ENCODE results near the gene TTLL11.
"Not testable (repeated sequence)": the region's sequence is repeated elsewhere in the genome, so short reads cannot be mapped to it uniquely, and the experiment has no call there.

The TTLL11 gene

DNA sequence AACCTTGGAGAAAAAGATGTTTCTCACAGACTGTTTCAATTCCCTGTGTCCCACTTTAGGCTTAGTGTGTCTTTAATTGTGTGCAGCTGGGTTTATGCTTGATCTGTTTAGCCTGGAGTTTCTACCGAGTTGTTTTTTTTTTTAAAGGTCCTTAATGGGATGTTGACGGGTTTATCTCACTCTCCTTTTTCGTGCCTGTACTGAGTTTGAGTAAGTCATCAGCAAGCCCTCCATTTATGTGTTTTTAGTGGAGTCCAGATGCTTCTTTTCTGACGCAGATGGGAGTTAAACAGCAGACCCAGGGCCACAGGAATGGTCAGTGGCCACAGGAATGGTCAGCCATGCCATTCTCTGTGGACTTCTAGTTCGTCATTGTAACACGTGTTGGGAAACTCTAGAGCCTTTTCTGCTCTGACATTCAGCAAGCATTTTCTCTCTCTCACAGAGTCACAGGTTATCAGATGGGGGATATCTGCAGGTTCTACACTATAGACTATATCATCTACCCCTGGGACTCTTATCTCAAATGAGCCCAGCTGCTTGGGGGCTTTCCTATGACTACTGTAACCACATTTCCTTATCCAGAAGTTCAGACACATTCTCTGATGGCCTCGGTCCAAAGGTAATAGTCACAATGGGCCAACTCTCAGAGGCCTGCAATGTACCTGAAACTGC is 190.5 kb downstream of the TTLL11 start:
- DNase-seq (ENCODE audit: low read depth), result no peak

DNA sequence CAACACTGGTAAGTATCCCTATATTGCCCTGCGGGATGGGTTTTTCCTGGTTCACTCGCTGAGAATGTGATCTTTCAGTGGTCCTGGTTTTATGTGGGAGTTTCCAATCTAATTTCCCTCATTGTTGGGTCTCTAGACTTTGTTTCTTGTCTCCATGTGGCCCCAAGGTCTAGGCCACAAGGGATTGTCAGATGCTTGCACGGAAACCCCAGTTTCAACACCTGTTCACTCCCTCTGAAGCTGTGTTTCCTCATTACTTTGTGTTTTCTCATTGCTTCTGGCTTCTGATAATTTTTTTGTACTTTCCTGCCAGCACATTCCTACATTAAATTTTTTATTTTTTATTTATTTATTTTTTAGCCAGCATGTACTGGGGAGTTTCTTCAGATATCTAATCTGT is 191.5 kb downstream of the TTLL11 start:
- no peak for DNase-seq (ENCODE audit: low read depth)

DNA sequence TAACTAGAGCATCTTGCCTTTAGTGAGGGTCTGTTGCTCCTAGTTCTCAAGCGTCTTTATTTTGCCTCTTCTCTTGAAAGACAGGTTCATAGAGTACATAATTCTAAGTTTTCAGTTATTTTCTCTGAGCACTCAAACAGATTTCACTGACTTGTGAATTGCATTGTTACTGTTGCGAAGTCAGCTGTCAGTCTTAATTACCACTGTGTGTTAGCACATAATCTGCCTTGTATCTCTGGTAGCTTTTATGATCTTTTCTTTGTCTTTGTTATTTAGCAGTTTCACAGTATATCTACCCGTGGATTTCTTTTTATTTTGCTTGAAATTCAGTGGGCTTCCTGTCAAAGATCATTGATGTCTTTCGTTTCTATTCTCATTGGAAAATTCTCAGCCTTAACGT is 192.9 kb downstream of the TTLL11 start:
- no peak for DNase-seq (ENCODE audit: low read depth)

DNA sequence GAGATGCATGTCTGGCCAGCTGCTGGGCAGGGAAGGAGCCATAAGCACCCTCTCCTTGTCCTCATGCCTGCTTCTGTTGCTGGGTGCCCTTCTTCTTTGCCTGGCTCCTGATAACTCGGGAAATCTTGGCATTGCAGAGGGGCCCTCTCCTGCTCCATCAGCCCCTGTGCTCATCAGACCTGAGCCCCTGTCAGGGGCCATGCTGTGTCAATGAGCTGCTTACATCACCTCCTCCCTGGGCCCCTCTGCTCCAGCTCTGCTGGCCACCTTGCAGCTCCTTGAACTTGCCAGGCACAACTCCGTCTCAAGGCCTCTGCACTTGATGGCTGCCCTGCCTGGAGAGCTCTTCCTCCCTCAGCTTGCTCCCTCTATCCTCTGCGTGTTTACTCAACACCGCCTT is 194.3 kb downstream of the TTLL11 start:
- no peak for DNase-seq (ENCODE audit: low read depth)

DNA sequence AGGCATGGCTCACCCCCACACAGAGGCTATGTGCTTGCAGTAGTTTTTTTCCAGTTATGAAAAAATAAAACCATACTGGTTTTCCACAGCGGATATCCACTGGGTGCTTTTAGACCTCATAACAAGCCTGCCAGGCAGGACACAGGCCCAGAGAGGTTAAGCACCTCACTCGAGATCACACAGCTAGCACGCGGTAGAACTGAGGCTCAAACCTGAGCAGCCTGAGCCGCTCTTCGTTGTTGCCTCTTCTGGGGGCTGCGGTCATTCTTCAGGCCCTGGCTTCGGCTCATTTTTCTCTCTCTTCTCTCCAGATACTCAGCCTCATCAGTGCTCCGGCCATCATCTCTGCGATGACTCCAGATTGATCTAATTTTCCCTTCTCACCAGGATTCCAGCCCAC is 196.0 kb downstream of the TTLL11 start:
- no peak for DNase-seq (ENCODE audit: low read depth)

DNA sequence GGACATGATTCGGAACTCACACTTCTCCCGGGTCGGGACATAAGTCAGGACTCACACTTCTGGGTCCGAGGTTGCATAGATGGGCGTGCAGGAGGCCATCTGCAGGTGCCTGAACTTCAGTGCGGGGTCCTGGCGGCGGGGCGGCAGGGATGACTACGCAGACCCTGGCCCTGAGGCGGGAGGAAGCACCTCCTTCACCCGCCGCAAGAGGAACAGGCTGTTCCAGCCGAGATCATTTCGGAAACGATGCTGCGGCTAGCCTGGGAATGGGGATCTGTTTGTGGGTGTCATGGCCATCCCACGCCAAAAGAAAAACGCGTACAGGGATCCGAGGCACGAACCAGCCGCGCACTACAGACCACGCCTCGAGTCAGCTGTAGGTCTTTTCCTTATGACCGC is 196.6 kb downstream of the TTLL11 start:
- DNase-seq (ENCODE audit: low read depth), result no peak

DNA sequence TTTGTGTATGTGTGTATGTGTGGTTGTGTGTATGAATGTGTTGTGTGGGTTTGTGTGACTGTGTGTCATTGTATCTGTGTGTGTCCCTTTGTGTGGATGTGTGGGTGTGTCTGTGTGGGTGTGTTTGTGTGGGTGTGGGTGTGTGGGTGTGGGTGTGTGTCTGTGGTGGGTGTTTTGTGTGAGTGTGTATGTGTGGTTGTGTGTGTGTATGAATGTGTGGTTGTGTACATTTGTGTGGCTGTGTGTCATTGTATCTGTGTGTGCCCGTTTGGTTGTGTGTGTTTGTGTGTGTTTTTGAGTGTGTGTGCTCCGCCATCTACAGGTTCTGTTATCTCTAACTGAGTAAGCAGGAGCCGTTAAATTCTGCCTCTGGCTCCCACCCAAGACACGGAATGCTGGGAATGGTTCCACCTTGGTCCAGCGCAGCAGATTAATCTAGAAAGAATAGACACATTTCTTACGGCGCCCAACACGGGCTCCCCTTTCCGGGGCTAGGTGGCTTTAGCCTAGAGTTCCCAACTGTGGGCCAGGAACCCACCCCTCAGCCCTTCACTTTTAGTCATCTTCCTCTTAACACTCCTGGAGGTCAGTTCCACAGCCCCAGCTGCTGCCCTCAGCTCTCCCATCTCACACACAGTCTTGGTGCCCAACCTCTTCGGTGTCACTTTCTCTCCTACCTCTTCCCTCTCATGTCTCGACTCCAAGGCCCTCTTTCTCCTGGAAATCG is 197.1 kb downstream of the TTLL11 start:
- no peak for DNase-seq (ENCODE audit: low read depth)

DNA sequence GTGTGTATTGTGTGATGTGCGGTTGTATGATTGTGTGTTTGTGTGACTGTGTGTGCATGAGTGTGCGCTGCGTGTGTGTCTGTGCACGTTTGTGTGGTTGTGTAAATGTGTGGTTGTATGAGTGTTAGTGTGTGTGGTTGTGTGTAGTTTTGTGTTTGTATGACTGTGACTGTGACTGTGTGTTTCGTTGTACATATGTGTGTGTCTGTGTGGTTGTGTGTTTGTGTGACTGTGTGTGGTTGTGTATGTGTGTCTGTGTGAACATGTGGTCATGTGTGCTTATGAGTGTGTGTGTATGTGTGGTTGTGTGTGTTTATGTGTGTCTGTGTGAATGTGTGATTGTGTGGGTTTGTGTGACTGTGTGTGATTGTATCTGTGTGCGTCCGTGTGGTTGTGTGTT is 197.8 kb downstream of the TTLL11 start:
- no peak for DNase-seq (ENCODE audit: low read depth)

DNA sequence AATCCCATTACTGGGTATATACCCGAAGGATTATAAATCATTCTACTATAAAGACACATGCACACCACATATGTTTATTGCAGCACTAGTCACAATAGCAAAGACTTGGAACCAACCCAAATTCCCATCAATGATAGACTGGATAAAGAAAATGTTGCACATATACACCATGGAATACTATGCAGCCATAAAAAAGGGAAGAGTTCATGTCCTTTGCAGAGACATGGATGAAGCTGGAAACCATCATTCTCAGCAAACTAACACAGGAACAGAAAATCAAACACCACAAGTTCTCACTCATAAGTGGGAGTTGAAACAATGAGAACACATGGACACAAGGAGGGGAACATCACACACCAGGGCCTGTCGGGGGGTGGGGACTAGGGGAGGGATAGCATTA is 198.7 kb downstream of the TTLL11 start:
- not testable (repeated sequence) for DNase-seq (ENCODE audit: low read depth)

DNA sequence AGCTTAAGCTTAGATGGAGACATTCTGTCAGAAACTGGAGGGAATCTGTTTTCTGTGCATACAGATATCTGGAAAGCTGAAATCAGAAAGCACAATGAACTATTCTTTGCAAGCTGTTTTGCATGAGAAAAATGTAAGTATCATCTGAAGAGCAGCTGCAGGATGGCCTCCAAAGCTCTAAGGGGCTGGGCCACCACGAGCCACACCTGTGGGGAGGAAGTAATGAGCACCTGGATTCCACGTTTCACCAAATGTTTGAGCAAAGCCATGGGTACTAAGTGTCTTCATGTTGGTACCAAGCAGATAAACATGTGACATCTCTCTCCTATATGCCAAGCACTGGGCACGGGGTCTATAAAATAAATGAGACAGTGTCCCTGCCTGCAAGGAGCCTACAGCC is 199.3 kb downstream of the TTLL11 start:
- DNase-seq (ENCODE audit: low read depth), result no peak

DNA sequence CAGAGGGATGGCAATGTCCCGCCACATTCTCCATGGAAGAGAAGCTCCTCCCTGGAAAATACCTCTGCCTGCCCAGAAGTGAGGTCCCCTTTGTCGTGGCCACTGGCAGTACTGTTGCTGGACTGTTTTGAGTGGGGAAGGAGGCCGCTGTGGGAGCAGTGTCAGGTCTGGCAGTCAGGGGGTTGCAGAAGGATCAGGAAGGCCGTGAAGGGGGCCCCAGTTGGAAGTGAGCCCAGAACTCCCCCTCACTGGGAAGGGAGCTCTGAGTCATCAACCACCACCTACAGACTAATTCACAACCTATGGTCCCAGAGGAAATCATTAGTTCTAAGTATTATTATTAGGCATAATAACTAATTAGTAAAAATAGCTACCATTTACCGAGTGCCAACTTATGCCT is 200.4 kb downstream of the TTLL11 start:
- DNase-seq (ENCODE audit: low read depth), result no peak

DNA sequence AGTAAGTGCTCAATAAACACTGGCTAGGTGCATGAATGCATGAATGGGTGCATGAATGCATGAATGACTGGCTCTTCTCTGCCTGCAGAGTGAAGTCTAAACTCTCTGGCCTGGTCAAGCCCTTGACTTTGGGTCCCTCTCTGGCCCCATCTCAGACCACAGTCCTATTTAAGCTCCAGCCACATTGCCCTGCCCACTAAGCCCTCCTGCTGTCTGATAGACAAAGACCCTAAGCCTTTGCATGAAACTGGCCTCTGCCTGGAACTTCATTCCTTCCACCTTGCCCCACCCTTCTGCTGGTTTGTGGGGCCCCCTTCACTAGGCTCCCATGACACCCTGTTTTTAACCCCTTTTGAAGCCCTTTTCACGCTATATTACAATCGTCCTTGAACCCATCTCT is 202.4 kb downstream of the TTLL11 start:
- DNase-seq (ENCODE audit: low read depth), result no peak

DNA sequence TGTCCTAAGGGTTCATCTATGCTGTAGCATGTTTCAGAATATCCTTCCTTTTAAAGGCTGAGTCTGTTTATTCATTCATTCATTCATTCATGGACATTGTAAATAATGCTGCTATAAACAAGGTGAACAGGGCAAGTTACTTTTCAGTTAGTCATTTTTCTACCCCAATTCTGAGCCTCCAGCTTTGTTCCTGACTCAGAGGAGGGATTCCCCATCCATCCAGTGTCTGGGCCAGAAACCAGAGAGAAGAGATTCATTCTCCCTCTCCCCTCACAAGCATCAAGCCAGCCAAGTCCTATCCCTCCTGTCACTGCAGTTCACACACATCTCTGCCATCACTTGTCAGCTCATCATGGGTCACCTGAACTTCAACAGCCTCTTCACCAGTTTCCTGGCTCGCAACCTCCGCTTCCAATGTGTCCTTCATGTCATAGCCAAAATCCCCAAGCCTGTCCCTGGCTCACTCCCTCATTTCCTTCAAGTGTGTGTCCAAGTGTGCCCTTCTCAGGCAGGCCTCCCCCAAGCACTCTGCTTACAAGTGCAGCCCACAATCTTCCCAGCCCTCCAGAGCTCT is 203.0 kb downstream of the TTLL11 start:
- no peak for DNase-seq (ENCODE audit: low read depth)

DNA sequence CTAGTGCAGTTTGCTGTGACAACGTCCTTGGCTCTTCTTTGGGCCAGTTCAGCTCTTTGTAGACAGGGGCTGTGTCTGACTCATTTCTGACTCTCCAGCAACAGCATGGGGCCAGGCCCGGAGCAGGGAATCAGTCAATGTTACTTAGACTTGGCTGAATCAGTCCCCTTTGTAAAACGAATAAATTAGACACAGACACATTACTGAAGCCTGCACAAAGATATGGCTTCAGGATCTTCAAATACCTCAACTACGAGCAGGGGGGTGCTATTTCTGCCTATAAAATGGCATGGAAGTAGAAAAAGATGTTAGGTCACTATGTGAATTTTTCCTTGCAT is 204.7 kb downstream of the TTLL11 start:
- DNase-seq (ENCODE audit: low read depth), result no peak

DNA sequence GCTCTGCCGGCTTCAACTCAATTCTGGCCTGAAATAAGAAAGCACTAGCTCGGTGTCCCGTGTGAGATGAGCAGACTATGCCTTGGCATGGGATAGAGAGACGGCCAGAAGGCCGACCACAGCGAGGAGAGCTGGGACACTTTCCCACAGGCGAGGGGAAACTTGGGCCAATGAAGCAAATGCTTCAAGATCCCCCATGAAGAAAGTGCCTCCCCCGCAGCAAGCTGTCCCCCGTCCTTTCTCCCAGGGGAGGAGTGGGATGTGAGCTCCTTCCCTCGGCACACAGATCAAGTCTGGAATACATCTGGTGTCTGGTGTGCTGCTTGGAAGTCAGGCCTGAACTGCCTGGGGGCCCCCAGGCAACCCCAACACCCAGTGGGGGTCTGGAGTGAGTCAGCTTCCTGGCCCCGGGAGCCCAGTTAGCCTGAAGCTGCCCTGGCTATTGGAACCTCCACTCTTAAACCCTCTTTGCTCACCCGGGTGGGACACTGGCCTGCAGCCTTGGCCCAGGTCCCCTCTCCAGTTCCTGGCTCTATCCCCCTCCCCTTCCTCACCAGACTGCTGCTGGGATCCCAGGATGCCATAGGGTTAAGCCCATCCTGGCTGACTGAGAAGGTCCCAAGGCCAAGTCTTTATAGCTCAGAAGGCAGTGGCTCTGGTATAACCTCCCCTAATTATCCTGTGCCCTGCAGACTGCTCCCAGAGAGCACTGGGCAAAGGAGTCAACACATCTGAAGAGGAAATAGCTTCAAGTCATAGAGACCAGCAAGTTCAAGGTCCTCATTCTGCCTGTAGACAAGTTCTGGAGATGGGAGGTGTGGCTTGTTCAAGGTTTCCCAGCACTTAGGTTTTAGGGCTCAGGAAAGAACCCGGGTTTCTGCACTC is 205.3 kb downstream of the TTLL11 start:
- DNase-seq (ENCODE audit: low read depth), result no peak

DNA sequence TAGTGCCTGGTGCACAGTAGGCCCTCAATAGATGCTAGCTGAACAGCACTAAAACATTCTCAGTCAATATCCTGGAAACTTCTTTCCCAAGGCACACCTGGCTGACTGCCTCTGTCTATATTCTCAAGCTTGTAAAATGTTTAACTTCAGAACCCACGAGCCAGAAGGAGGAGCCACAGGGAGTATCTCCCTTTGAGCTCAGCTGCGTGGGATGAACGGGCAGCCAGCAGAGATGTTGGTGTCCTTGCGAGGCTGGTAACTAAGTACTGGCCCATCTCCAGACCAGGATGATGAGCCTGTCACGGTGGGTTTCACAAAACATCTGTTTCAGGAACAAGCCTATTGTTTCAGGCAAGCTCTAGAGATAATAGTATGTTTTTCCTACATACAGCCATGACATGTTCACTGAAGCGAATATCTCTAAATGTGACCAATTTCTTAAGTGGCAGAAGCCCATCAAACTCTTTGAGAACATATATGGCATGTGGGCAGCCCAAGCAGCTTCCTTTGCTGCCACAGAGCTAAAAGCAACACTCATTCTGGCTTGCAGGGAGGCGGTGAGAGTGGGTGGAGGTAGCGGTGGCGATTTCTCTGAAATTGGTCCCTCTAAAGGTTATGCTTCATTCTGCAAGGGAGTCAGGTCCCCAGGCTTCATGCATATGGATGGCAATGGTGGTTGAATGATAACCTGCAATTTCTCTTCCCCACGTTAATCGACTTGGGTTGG is 206.2 kb downstream of the TTLL11 start:
- DNase-seq (ENCODE audit: low read depth), result no peak

DNA sequence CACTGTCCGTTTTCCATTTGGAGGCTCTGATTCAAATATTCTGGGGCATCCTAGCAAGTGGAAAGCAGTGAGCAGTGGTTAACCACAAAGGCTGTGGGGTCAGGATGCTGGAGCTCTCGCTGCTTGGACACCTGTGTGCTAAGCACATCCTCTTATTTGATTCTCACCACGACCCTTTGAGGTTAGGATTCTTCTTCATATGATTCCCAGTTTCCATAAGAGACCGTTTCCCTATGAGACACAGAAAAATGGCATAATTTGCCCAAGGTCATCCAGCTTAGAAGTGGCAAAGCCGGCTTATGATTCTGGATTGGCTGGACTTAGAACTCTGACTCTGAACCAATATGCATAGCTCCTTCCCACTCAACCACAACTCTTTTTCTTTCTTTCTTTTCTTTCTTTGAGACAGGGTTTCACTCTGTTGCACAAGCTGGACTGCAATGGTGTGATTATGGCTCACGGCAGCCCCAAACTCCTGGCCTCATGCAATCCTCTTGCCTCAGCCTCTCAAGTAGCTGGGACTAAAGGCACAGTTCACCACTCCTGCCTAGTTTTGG is 207.7 kb downstream of the TTLL11 start:
- no peak for DNase-seq (ENCODE audit: low read depth)

DNA sequence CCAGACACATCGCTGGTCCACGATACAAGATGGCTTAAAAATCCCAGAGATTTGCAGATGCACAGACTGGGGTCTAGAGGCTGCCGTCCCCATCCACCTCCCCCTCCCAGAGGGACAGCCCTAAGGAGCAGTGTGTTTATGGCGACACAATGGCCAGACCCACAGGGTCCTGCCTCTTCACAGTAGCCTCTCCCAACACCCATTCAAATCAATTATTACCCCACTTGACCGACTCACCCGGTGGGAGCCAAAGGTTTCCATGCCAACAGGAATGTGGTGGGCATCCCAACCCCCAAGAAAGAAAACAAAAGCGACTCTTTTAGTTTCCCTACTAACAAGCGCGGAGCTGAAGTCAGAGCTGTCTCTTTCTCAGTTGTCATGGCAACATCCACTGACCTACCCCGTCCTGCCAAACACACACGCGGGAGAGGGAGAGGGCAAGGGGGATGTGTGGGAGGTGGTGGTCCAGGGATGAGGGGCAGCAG is 209.0 kb downstream of the TTLL11 start:
- DNase-seq (ENCODE audit: low read depth), result no peak

DNA sequence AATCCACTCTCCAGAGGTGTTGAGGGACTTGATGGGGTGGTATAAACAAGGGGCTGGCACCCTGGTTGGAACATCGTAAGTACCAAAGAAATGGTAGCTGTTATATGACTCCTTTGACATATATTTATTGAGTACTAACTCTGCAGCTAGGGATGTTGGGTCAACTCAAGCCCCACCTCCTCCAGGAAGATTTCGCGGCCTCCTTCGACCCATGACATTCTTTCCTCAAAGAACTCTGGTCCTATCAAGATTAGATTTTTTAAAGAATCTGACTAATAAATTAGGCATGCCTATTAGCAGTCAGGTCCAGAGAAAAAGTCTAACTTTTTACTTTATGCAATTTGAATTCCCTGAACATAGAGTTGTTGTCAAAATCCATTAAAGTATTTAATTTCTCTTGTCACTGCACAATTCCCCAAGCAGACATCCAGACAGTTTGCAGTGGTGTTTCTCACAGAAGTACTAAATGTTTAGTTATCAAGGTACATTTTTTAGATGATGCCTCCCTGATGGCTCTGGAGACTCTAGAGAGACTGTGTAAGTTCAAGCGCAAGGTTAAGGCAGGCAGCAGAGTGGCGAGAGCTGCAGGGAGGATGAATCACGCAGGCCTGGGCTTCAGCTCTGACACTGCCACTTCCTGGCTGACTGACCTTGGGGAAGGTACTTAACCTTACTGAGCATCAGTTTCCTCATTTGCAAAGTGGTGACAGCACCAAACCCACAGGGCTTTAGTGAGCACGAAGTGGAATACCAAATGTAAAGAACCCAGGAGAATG is 209.6 kb downstream of the TTLL11 start:
- DNase-seq (ENCODE audit: low read depth), result no peak

DNA sequence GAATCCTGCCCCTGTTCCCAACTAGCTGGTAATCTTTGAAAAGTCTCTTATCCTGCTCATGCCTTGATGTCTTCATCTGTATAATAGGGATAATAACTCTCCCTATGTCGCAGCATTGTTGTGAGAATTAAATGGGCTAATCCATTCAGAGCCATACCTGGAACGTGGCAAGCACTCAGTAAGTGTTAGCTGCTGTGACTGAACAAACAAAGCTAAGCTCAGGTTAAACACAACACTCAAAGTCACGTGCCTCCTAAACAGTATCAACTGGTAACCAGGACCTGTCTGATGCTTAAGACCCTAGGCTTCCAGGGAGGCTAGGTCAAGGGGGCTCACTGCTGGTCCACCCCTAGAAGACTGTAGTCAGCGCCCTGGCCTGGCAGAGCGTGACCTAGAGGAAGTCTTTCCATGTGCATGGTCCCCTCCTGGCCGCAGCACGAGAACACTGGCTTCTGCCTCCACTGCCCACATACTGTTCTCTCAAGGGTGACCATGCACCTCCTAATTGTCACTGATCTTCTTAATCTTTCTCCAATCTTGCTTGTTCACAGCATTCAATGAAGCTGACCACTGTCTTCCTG is 211.1 kb downstream of the TTLL11 start:
- no peak for DNase-seq (ENCODE audit: low read depth)

All from activated T-cell treated with anti-CD3 and anti-CD28 coated beads for 1 hour (primary cell).